KMS-11 (cell line): Measurements from ENCODE around the gene TEX9.

ENCODE experiments used
- H2AFZ ChIP-seq: fragments of 200-600 bp; sonication (generic); 2 replicates; pipeline ENCODE4 v1.6.1; 2016; ENCODE audit warnings: antibody characterized with exemption, mixed run types, low read depth
- H3K27ac ChIP-seq: fragments of 200-600 bp; sonication (generic); 2 replicates; pipeline ENCODE4 v1.6.1; 2016; ENCODE audit warnings: mild to moderate bottlenecking, mixed run types
- H3K27me3 ChIP-seq: fragments of 200-600 bp; sonication (generic); 2 replicates; pipeline ENCODE4 v1.6.1; 2017; ENCODE audit warnings: mild to moderate bottlenecking, low read depth, mixed run types, moderate library complexity; ENCODE audit not compliant: insufficient read depth
- H3K36me3 ChIP-seq: fragments of 200-600 bp; sonication (generic); 2 replicates; pipeline ENCODE4 v1.6.1; 2017; ENCODE audit warnings: mild to moderate bottlenecking, mixed run types; ENCODE audit not compliant: insufficient read depth
- H3K4me1 ChIP-seq: fragments of 200-600 bp; sonication (generic); 2 replicates; pipeline ENCODE4 v1.6.1; 2016; ENCODE audit warnings: mild to moderate bottlenecking, low read depth, mixed run types; ENCODE audit not compliant: poor library complexity, severe bottlenecking
- H3K4me2 ChIP-seq: fragments of 200-600 bp; sonication (generic); 2 replicates; pipeline ENCODE4 v1.7.0; 2016; ENCODE audit warnings: mild to moderate bottlenecking, mixed run types
- H3K4me3 ChIP-seq: fragments of 200-600 bp; sonication (generic); IDR thresholded peaks from 2 replicates; pipeline ENCODE4 v1.6.1; 2017; ENCODE audit warnings: low read depth, low read length, mixed read lengths; ENCODE audit not compliant: insufficient read depth
- H3K79me2 ChIP-seq: fragments of 200-600 bp; sonication (generic); 2 replicates; pipeline ENCODE4 v1.6.1; 2016; ENCODE audit warnings: low read depth, mixed run types; ENCODE audit not compliant: insufficient read depth
- H3K9ac ChIP-seq: fragments of 200-600 bp; sonication (generic); 2 replicates; pipeline ENCODE4 v1.6.1; 2016; ENCODE audit warnings: mild to moderate bottlenecking, mixed run types
- H4K20me1 ChIP-seq: fragments of 200-600 bp; sonication (generic); 2 replicates; pipeline ENCODE4 v1.6.1; 2016; ENCODE audit warnings: mild to moderate bottlenecking, mixed run types; ENCODE audit not compliant: insufficient read depth
- CTCF ChIP-seq: fragments of 200-600 bp; sonication (generic); conservative IDR thresholded peaks from 2 replicates; pipeline ENCODE4 v1.6.1; 2017; ENCODE audit warnings: low read depth, mild to moderate bottlenecking, antibody characterized with exemption, low read length, moderate library complexity, mixed read lengths

Gene TEX9

DNA sequence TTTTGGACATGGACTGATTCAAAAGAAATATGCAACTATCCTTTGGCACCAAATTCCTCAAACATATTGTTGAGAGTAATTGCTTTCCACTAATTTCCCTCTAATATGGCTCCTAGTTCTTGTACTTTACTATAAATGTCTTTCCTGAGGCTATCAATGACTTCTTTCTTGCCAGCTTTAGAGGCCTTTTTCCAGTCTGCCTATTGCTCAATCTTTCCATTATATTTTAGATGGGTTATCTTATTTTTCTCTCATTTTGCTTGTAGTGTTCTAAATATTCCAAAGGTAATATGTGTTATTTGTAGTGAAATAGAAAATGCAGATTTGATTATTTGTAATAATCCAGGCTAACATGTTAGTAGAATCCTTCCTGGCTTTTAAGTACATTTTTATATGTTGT lies 11.5 kb upstream of the TEX9 start:
- no peak overlapping the region for H3K27ac ChIP-seq
- H3K4me2 ChIP-seq = no peak overlapping the region
- peaks cover 7% of the 10 kb centered on the region for H3K4me1 ChIP-seq
- H3K9ac ChIP-seq = no peak overlapping the region
- no peak overlapping the region for H2AFZ ChIP-seq
- H3K27me3 ChIP-seq = no peaks in the 10 kb centered on the region
- no peaks in the 10 kb centered on the region for H3K79me2 ChIP-seq
- no peak overlapping the region for H3K4me3 ChIP-seq
- no peaks in the 10 kb centered on the region for H3K36me3 ChIP-seq
- TF ChIP-seq CTCF = no peak
- H4K20me1 ChIP-seq = no peaks in the 10 kb centered on the region

- no peak overlapping the region for H2AFZ ChIP-seq
- peaks cover 7% of the 10 kb centered on the region for H3K4me1 ChIP-seq
- H4K20me1 ChIP-seq = no peaks in the 10 kb centered on the region
- no peak overlapping the region for H3K27ac ChIP-seq
- H3K27me3 ChIP-seq = no peaks in the 10 kb centered on the region
- no peak for TF ChIP-seq CTCF
- H3K4me3 ChIP-seq = no peak overlapping the region
- no peak overlapping the region for H3K4me2 ChIP-seq
- H3K79me2 ChIP-seq = no peaks in the 10 kb centered on the region
- H3K36me3 ChIP-seq = no peaks in the 10 kb centered on the region
- H3K9ac ChIP-seq = no peak overlapping the region
Observed at GRCh38 chr15:56356616-56357015, 8.6 kb upstream of the TEX9 start.

- Histone ChIP-seq H3K79me2 (no peaks in the 10 kb centered on the region), H3K27me3 (no peaks in the 10 kb centered on the region), H3K36me3 (no peaks in the 10 kb centered on the region), H3K4me3 (no peak overlapping the region), H3K9ac (no peak overlapping the region), H2AFZ (no peak overlapping the region), H3K4me2 (no peak overlapping the region), H3K4me1 (peaks cover 7% of the 10 kb centered on the region), H3K27ac (no peak overlapping the region), H4K20me1 (no peaks in the 10 kb centered on the region)
- no peak for TF ChIP-seq CTCF
Observed at GRCh38 chr15:56358604-56359003, 6.6 kb upstream of the TEX9 start.

- TF ChIP-seq CTCF = no peak
- H4K20me1 ChIP-seq = no peaks in the 10 kb centered on the region
- no peaks in the 10 kb centered on the region for H3K27me3 ChIP-seq
- no peaks in the 10 kb centered on the region for H3K36me3 ChIP-seq
- H3K79me2 ChIP-seq = no peaks in the 10 kb centered on the region
- H2AFZ ChIP-seq = no peak overlapping the region
- H3K4me1 ChIP-seq = peaks cover 13% of the 10 kb centered on the region
- H3K4me3 ChIP-seq = no peak overlapping the region
- H3K4me2 ChIP-seq = no peak overlapping the region
- H3K9ac ChIP-seq = no peak overlapping the region
- H3K27ac ChIP-seq = no peak overlapping the region
Observed at GRCh38 chr15:56361987-56362386, 3.2 kb upstream of the TEX9 start.
